Stimulated activated CD8-positive, alpha-beta memory T cell treated with anti-CD3 and anti-CD28 coated beads, Interleukin-12 subunit alpha, Interleukin-12 subunit beta, amount 100 ng/mL, for 4 hours (primary cell): Measurements from ENCODE around the gene SLC5A6.
"Not testable (repeated sequence)": the region's sequence is repeated elsewhere in the genome, so short reads cannot be mapped to it uniquely, and the experiment has no call there.

Experiments
- DNase-seq: peaks from one replicate; pipeline ENCODE4 v3.0.0-alpha.2; 2020; ENCODE audit warnings: low read depth

The SLC5A6 gene

GRCh38 chr2:27205206-27205605 is 6.9 kb downstream of the SLC5A6 start:
- no peak for DNase-seq

- DNase-seq = no peak
Observed at GRCh38 chr2:27204566-27204965, 7.5 kb downstream of the SLC5A6 start.

- DNase-seq = no peak
Observed at GRCh38 chr2:27203741-27204140, 8.3 kb downstream of the SLC5A6 start.

GRCh38 chr2:27202854-27203253 is 9.2 kb downstream of the SLC5A6 start:
- no peak for DNase-seq

- no peak for DNase-seq
Observed at GRCh38 chr2:27201675-27202074, 10.4 kb downstream of the SLC5A6 start.

- no peak for DNase-seq
Observed at GRCh38 chr2:27199241-27199640, 12.8 kb downstream of the SLC5A6 start.

GRCh38 chr2:27198627-27199026 is 13.4 kb downstream of the SLC5A6 start:
- DNase-seq = no peak

GRCh38 chr2:27198068-27198467 is 14.0 kb downstream of the SLC5A6 start:
- DNase-seq = not testable (repeated sequence)

- DNase-seq = not testable (repeated sequence)
Observed at GRCh38 chr2:27195799-27196198, 16.3 kb downstream of the SLC5A6 start.

GRCh38 chr2:27194538-27195354 is 17.3 kb downstream of the SLC5A6 start:
- no peak for DNase-seq

GRCh38 chr2:27191070-27191829 is 20.8 kb downstream of the SLC5A6 start:
- DNase-seq = no peak

GRCh38 chr2:27189989-27190388 is 22.1 kb downstream of the SLC5A6 start:
- DNase-seq = no peak

- DNase-seq = no peak
Observed at GRCh38 chr2:27186613-27187345, 25.3 kb downstream of the SLC5A6 start.

- no peak for DNase-seq
Observed at GRCh38 chr2:27185331-27186026, 26.6 kb downstream of the SLC5A6 start.

GRCh38 chr2:27184115-27184514 is 28.0 kb downstream of the SLC5A6 start:
- DNase-seq = no peak

- DNase-seq = no peak
Observed at GRCh38 chr2:27182346-27182745, 29.7 kb downstream of the SLC5A6 start.

- no peak for DNase-seq
Observed at GRCh38 chr2:27179344-27180000, 32.6 kb downstream of the SLC5A6 start.

GRCh38 chr2:27178469-27178868 is 33.6 kb downstream of the SLC5A6 start:
- no peak for DNase-seq

- DNase-seq = no peak
Observed at GRCh38 chr2:27177441-27178351, 34.4 kb downstream of the SLC5A6 start.

- DNase-seq = not testable (repeated sequence)
Observed at GRCh38 chr2:27175781-27176180, 36.3 kb downstream of the SLC5A6 start.
